DMS114 treated with DMSO at 0.1 percent for 48 hours (cell line): ENCODE results near the gene SLC9A4.
"Not testable (repeated sequence)": the region's sequence is repeated elsewhere in the genome, so short reads cannot be mapped to it uniquely, and the experiment has no call there.

ENCODE experiments used
- DNase-seq: peaks from one replicate; lab custom pipeline; 2025; ENCODE audit not compliant: unreplicated experiment; lab: John Stamatoyannopoulos, UW

The SLC9A4 gene

GRCh38 chr2:102540882-102541281, 67.9 kb downstream of the SLC9A4 start:
- DNase-seq, result no peak

DNA sequence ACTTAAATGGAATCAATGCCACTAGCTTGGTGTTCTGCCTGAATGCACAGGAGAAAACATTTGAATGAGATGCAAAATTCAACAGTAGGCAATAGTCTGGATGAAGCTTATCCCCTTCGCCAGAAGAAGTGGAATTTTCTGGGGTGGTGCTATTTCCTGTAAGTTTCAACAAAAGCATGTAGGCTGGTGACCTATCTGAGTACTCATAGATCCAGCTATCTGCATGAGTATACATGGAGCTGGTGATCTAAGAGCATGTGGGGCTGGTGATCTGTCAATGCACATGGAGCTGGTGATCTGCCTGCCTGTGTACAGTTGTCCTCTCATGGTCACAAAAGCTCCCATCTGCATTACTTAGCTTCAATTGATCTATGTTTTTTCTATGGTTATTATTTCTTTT, 71.2 kb downstream of the SLC9A4 start:
- no peak for DNase-seq

DNA sequence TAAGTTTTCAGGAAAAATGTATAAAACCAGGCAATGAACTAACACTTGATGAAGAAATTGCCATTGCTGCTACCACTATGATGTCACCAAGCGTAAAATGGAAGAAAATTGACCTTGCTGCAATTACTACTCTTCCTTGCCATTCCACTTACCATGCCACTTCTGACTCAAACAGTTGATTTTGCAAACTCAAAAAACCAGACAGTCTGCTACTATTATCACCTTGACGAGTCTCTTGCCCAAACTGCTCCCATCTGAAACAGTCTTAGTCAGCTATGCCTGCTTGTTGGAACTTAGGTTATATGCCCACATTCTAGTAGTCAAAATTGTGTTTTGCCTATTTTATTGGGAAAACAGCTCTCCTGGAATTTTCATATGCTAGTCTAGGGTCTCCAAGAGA, 74.4 kb downstream of the SLC9A4 start:
- DNase-seq, result no peak

DNA sequence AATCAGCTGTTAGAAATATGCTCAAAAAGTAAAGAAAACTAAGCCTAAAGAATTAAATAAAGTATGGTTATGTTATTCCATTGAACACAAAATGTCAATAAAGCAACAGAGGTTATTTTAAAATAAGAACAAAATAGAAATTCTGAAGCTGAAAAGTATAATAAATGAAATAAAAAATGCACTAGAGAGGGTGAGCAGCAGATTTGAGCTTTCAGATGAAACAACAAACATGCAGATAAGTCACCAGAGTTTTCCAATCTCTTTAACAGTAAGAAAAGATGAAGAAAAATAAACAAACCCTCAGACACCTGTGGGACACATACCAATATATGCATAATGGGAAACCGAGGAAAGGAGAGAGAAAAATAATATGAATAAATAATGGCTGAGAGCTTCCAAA, 76.0 kb downstream of the SLC9A4 start:
- DNase-seq, result no peak

- DNase-seq, result no peak
These were observed 77.1 kb downstream of the SLC9A4 start for GRCh38 chr2:102550151-102550550.

DNA sequence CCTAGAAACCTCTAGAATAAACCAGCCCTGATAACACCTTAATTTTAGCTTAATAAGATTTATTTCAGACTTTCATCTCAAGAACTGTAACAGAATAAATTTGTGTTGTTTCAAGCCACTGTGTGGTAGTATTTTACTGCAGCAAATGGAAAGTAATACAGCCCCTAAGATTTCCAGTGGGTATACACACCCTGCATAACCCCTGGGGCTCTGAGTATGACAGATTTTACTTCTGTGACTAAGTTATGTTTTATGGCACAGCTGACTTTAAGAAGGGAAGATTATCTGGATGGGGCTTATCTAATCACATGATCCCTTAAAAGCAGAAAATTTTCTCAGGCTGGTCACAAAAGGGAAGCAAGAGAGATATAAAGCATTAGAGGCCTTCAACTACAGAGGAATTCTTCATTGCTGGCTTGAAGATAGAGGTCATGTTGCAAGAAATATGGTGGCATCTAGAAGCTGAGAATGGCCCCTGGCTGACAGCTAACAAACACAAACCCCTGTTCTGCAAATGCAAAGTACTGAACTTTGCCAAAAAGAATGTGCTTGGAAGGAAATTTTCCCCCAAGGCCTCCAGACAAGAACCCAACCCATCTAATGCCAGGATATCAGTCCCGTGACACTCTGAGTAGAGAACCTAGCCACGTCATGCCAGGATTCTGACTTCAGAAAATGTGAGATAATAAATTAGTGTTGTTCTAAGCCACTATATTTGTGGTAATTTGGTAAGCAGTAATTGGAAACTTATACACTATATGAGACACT, 78.5 kb downstream of the SLC9A4 start:
- no peak for DNase-seq

DNA sequence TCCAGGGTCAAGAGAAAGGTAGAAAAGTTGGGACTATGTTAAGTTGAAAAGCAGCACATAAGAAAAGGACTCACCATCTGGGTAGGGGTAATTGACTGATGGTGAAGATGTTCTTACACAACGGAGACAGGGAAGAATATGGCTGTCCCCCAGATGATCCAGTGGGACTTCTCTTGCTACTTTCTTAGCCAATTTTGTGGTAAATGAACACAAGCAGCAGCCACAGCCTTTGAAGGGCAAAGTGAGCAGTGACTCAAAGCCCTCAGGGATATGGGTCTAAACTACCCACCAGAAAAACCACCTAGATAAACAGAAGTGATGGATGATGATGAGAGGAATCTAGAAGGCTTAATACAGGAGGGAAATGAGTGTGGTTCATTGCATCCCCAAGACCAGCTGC, 80.6 kb downstream of the SLC9A4 start:
- no peak for DNase-seq

GRCh38 chr2:102558463-102558862, 85.4 kb downstream of the SLC9A4 start:
- no peak for DNase-seq

GRCh38 chr2:102562542-102562941, 89.5 kb downstream of the SLC9A4 start:
- DNase-seq, result not testable (repeated sequence)

GRCh38 chr2:102575888-102576287, 102.9 kb downstream of the SLC9A4 start:
- DNase-seq, result no peak

- no peak for DNase-seq
These were observed 105.3 kb downstream of the SLC9A4 start for GRCh38 chr2:102578376-102578775.

- no peak for DNase-seq
These were observed 108.9 kb downstream of the SLC9A4 start for GRCh38 chr2:102581911-102582310.

GRCh38 chr2:102582845-102583244, 109.8 kb downstream of the SLC9A4 start:
- no peak for DNase-seq
